Measurements from ENCODE around the gene DPYSL3. TPM values are rescaled to one million over a fixed set of nuclear protein-coding genes. Genes with fewer than 3 reads are reported as not detected.

DPYSL3 gene
- total and polyA plus RNA-seq, 9 donors: 82.4 to 160 (median 108) TPM

DNA sequence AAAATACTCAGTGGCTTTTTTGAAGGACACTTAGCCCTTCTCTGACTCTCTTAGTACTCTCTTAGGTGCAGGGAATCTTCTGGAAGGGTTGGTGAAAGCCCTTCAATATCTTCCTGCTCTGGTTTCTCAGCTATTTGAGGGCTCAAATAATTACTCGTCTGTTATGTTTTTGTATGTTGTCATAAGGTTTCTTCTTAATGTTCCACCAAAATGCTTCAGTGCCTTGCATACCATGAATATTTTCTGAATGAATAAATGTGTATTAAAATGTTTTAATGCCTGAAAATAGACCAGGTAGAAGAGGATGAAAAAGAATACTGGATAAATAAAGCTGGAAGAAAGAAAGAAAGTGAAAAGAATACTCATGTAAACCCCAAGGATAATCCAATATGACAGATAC lies 150.8 kb downstream of the DPYSL3 start:
- H3K9me3 ChIP-seq (replicated peaks; ENCODE audit: control insufficient read depth, low read depth, low read length): no peaks in the 10 kb centered on the region
- no peaks in the 10 kb centered on the region for H3K27me3 ChIP-seq (ENCODE audit: control insufficient read depth, insufficient read depth, low read length)
- no peak overlapping the region for H3K27ac ChIP-seq (ENCODE audit: low read length)
- H3K4me1 ChIP-seq (ENCODE audit: control insufficient read depth, insufficient read depth, low read length): no peaks in the 10 kb centered on the region
- H3K36me3 ChIP-seq (ENCODE audit: control insufficient read depth, insufficient read depth, low read length): no peaks in the 10 kb centered on the region
- H3K4me3 ChIP-seq (ENCODE audit: low read length): no peak overlapping the region
- DNase-seq: no peak
- WGBS (ENCODE audit: insufficient coverage): no CpG with 5 or more reads among the region's 1 CpG

DNA sequence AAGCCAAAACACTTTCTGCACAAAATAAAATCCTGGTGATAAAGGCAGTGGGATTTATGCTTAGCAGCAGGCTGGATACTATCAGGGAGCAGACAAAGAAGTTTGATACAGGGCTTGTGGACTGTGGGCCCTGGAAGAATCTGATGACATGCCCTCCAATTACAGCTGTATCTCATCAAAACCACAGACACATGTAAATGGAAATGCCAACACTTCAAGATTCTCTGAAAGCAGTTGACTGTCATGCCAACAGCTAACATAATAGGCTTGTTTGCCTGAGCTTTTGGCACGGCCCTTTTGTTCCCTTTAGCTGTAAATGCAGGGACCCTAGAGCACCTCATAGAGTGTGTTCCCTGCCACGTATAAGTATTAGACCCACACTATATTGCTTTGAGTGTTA lies 160.6 kb downstream of the DPYSL3 start:
- H3K36me3 ChIP-seq (ENCODE audit: control insufficient read depth, insufficient read depth, low read length): no peaks in the 10 kb centered on the region
- WGBS (ENCODE audit: insufficient coverage): no CpG with 5 or more reads among the region's 2 CpGs
- DNase-seq: no peak
- no peaks in the 10 kb centered on the region for H3K27me3 ChIP-seq (ENCODE audit: control insufficient read depth, insufficient read depth, low read length)
- no peak overlapping the region for H3K4me3 ChIP-seq (ENCODE audit: low read length)
- no peaks in the 10 kb centered on the region for H3K4me1 ChIP-seq (ENCODE audit: control insufficient read depth, insufficient read depth, low read length)
- H3K9me3 ChIP-seq (replicated peaks; ENCODE audit: control insufficient read depth, low read depth, low read length): no peaks in the 10 kb centered on the region
- H3K27ac ChIP-seq (ENCODE audit: low read length): no peak overlapping the region

- Histone ChIP-seq H3K27me3 (ENCODE audit: control insufficient read depth, insufficient read depth, low read length) (no peaks in the 10 kb centered on the region), H3K9me3 (replicated peaks; ENCODE audit: control insufficient read depth, low read depth, low read length) (no peaks in the 10 kb centered on the region), H3K4me1 (ENCODE audit: control insufficient read depth, insufficient read depth, low read length) (no peaks in the 10 kb centered on the region), H3K27ac (ENCODE audit: low read length) (no peak overlapping the region), H3K4me3 (ENCODE audit: low read length) (no peak overlapping the region), H3K36me3 (ENCODE audit: control insufficient read depth, insufficient read depth, low read length) (no peaks in the 10 kb centered on the region)
- WGBS (ENCODE audit: insufficient coverage): no CpG with 5 or more reads among the region's 5 CpGs
- DNase-seq: no peak
These were observed 161.4 kb downstream of the DPYSL3 start for GRCh38 chr5:147348451-147348850.

GRCh38 chr5:147348046-147348445 lies 161.8 kb downstream of the DPYSL3 start:
- Histone ChIP-seq H3K4me1 (ENCODE audit: control insufficient read depth, insufficient read depth, low read length) (no peaks in the 10 kb centered on the region), H3K27me3 (ENCODE audit: control insufficient read depth, insufficient read depth, low read length) (no peaks in the 10 kb centered on the region), H3K9me3 (replicated peaks; ENCODE audit: control insufficient read depth, low read depth, low read length) (no peaks in the 10 kb centered on the region), H3K36me3 (ENCODE audit: control insufficient read depth, insufficient read depth, low read length) (no peaks in the 10 kb centered on the region), H3K27ac (ENCODE audit: low read length) (no peak overlapping the region), H3K4me3 (ENCODE audit: low read length) (no peak overlapping the region)
- WGBS (ENCODE audit: insufficient coverage): no CpG with 5 or more reads among the region's 2 CpGs
- no peak for DNase-seq

GRCh38 chr5:147346006-147346561 lies 163.8 kb downstream of the DPYSL3 start:
- H3K9me3 ChIP-seq (replicated peaks; ENCODE audit: control insufficient read depth, low read depth, low read length): no peaks in the 10 kb centered on the region
- DNase-seq: no peak
- H3K4me3 ChIP-seq (ENCODE audit: low read length): no peak overlapping the region
- H3K27ac ChIP-seq (ENCODE audit: low read length): no peak overlapping the region
- no peaks in the 10 kb centered on the region for H3K36me3 ChIP-seq (ENCODE audit: control insufficient read depth, insufficient read depth, low read length)
- no peaks in the 10 kb centered on the region for H3K4me1 ChIP-seq (ENCODE audit: control insufficient read depth, insufficient read depth, low read length)
- H3K27me3 ChIP-seq (ENCODE audit: control insufficient read depth, insufficient read depth, low read length): no peaks in the 10 kb centered on the region
- 92% methylated on average over 2 of the region's 5 CpGs for WGBS (ENCODE audit: insufficient coverage)

DNA sequence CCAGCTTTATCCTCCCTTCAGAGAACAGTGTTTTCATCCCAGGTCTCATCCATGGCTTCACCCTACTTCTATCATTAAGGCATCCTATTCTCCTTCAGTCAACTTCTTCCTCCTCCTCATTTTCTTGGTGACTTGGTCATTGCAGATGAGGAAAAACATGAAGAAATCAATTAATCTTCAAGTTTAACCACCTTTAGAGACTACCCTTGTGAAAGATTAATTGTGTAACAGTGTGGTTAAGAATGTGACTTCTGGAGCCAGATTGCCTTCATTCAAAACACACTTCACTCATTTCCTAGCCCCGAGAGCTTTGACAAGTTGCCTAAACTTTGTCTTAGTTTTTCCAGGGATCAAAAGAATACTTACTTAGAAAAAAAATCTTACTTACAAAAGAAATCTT lies 165.0 kb downstream of the DPYSL3 start:
- no peak overlapping the region for H3K4me3 ChIP-seq (ENCODE audit: low read length)
- no peaks in the 10 kb centered on the region for H3K36me3 ChIP-seq (ENCODE audit: control insufficient read depth, insufficient read depth, low read length)
- no peaks in the 10 kb centered on the region for H3K27me3 ChIP-seq (ENCODE audit: control insufficient read depth, insufficient read depth, low read length)
- DNase-seq: no peak
- no CpG with 5 or more reads among the region's 1 CpG for WGBS (ENCODE audit: insufficient coverage)
- no peaks in the 10 kb centered on the region for H3K9me3 ChIP-seq (replicated peaks; ENCODE audit: control insufficient read depth, low read depth, low read length)
- no peaks in the 10 kb centered on the region for H3K4me1 ChIP-seq (ENCODE audit: control insufficient read depth, insufficient read depth, low read length)
- H3K27ac ChIP-seq (ENCODE audit: low read length): no peak overlapping the region

GRCh38 chr5:147341345-147341744 lies 168.5 kb downstream of the DPYSL3 start:
- no peaks in the 10 kb centered on the region for H3K27me3 ChIP-seq (ENCODE audit: control insufficient read depth, insufficient read depth, low read length)
- H3K9me3 ChIP-seq (replicated peaks; ENCODE audit: control insufficient read depth, low read depth, low read length): no peaks in the 10 kb centered on the region
- no peaks in the 10 kb centered on the region for H3K4me1 ChIP-seq (ENCODE audit: control insufficient read depth, insufficient read depth, low read length)
- no peak for DNase-seq
- no peak overlapping the region for H3K27ac ChIP-seq (ENCODE audit: low read length)
- H3K36me3 ChIP-seq (ENCODE audit: control insufficient read depth, insufficient read depth, low read length): no peaks in the 10 kb centered on the region
- no peak overlapping the region for H3K4me3 ChIP-seq (ENCODE audit: low read length)

- Histone ChIP-seq H3K9me3 (replicated peaks; ENCODE audit: control insufficient read depth, low read depth, low read length) (no peaks in the 10 kb centered on the region), H3K4me1 (ENCODE audit: control insufficient read depth, insufficient read depth, low read length) (no peaks in the 10 kb centered on the region), H3K4me3 (ENCODE audit: low read length) (no peak overlapping the region), H3K27ac (ENCODE audit: low read length) (no peak overlapping the region), H3K36me3 (ENCODE audit: control insufficient read depth, insufficient read depth, low read length) (no peaks in the 10 kb centered on the region), H3K27me3 (ENCODE audit: control insufficient read depth, insufficient read depth, low read length) (no peaks in the 10 kb centered on the region)
- WGBS (ENCODE audit: insufficient coverage): 33% methylated on average over 1 of the region's 1 CpG
- DNase-seq: no peak
These were observed 168.9 kb downstream of the DPYSL3 start for GRCh38 chr5:147340941-147341340.
